Lung (tissue), 16 donors: ENCODE results near the gene SEMA6D. TPM values are rescaled to one million over a fixed set of nuclear protein-coding genes. Genes with fewer than 3 reads are reported as not detected.
A peak's percentile ranks its signal among the peaks of the same experiment; 100 is the strongest.

Experiments
- ATAC-seq: fragments of 200-7000 bp; cut with Tn5 transposase; one replicate; pipeline ENCODE4 v1.9.1; 2020; ENCODE audit warnings: moderate number of reproducible peaks; ENCODE audit not compliant: insufficient read depth, low FRiP score
- DNase-seq, 3 donors: peaks; one replicate each; pipeline ENCODE4 v3.0.0-alpha.2; 2013 to 2017
- H3K27ac ChIP-seq, 2 donors: one replicate each; pipeline ENCODE4 v1.5.1; 2013; ENCODE audit warnings: mild to moderate bottlenecking in 2 of 2, moderate library complexity in 2 of 2, control low read depth in 1 of 2, inconsistent platforms in 1 of 2, low read depth in 1 of 2, low read length in 1 of 2
- H3K27me3 ChIP-seq, 3 donors: one replicate each; pipeline ENCODE4 v1.5.1; 2013; ENCODE audit warnings: low read length in 2 of 3; ENCODE audit not compliant: control insufficient read depth in 3 of 3, insufficient read depth in 3 of 3
- H3K36me3 ChIP-seq, 4 donors: one replicate each; pipeline ENCODE4 v1.5.1; 2013; ENCODE audit warnings: low read length in 4 of 4, mild to moderate bottlenecking in 1 of 4, moderate library complexity in 1 of 4; ENCODE audit not compliant: control insufficient read depth in 4 of 4, insufficient read depth in 4 of 4
- H3K4me1 ChIP-seq, 5 donors: one replicate each; pipeline ENCODE4 v1.5.1; 2013; ENCODE audit warnings: low read length in 5 of 5, mild to moderate bottlenecking in 2 of 5, moderate library complexity in 1 of 5; ENCODE audit not compliant: control insufficient read depth in 5 of 5, insufficient read depth in 5 of 5
- H3K4me3 ChIP-seq: one replicate; pipeline ENCODE4 v1.5.1; 2013; ENCODE audit warnings: mild to moderate bottlenecking, control low read depth, moderate library complexity
- H3K9ac ChIP-seq, 2 donors: one replicate each; pipeline ENCODE4 v1.5.1; 2013; ENCODE audit warnings: low read length in 2 of 2, control low read depth in 1 of 2; ENCODE audit not compliant: insufficient read depth in 1 of 2
- H3K9me3 ChIP-seq, 4 donors: one replicate each; pipeline ENCODE4 v1.5.1; 2013; ENCODE audit warnings: low read length in 3 of 4, mild to moderate bottlenecking in 1 of 4, moderate library complexity in 1 of 4; ENCODE audit not compliant: control insufficient read depth in 4 of 4, insufficient read depth in 3 of 4
- WGBS, 2 donors: extraction: QIAGEN DNeasy Blood & Tissue Kit; methylation state at CpG; one replicate each; pipeline ENCODE4 v1.1.7; 2013; 5-methylcytosine and 5-hydroxymethylcytosine counted together
- long read RNA-seq, 5 donors: transcript quantifications; one replicate each; lab custom pipeline, GENCODE V29; 2026
- polyA plus RNA-seq, 2 donors: library from polyadenylated mRNA; stranded (reverse); fragments of 200-250 nt; gene quantifications; one replicate each; pipeline ENCODE4 v1.2.1, GENCODE V29; 2013
- total RNA-seq, 2 donors: library from RNA; depleted of rRNA in 1 of 2; stranded (reverse); fragments of >200 nt in 1 of 2; gene quantifications; one replicate each; pipeline ENCODE4 v1.2.1, GENCODE V29; 2014 to 2021
- TF ChIP-seq, protein P1 (sequence below): IDR thresholded peaks from 2 replicates; pipeline ENCODE4 v1.5.1; 2012; ENCODE audit warnings: mild to moderate bottlenecking; ENCODE audit errors: control extremely low read depth, extremely low read depth
- donor health status: control.
- donor health status: control.
- donor health status: Bipolar disorder and iron deficiency.
- donor health status: healthy.
- donor health status: DM: yes; HTN: yes; CAD: no.

SEMA6D gene, protein sequence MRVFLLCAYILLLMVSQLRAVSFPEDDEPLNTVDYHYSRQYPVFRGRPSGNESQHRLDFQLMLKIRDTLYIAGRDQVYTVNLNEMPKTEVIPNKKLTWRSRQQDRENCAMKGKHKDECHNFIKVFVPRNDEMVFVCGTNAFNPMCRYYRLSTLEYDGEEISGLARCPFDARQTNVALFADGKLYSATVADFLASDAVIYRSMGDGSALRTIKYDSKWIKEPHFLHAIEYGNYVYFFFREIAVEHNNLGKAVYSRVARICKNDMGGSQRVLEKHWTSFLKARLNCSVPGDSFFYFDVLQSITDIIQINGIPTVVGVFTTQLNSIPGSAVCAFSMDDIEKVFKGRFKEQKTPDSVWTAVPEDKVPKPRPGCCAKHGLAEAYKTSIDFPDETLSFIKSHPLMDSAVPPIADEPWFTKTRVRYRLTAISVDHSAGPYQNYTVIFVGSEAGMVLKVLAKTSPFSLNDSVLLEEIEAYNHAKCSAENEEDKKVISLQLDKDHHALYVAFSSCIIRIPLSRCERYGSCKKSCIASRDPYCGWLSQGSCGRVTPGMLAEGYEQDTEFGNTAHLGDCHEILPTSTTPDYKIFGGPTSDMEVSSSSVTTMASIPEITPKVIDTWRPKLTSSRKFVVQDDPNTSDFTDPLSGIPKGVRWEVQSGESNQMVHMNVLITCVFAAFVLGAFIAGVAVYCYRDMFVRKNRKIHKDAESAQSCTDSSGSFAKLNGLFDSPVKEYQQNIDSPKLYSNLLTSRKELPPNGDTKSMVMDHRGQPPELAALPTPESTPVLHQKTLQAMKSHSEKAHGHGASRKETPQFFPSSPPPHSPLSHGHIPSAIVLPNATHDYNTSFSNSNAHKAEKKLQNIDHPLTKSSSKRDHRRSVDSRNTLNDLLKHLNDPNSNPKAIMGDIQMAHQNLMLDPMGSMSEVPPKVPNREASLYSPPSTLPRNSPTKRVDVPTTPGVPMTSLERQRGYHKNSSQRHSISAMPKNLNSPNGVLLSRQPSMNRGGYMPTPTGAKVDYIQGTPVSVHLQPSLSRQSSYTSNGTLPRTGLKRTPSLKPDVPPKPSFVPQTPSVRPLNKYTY
- 10 to 100 TPM in 1 of 2 donors, 1 to 10 TPM in 1; 5.0 to 64.5 TPM for total RNA-seq
- 1 to 10 TPM; 2.1 to 3.0 TPM for polyA plus RNA-seq
- long read RNA-seq, donor 1, full-length matches to known transcripts: 4 of 4 reads
- long read RNA-seq, donor 1, partial matches to known transcripts: 0 of 4 reads
- long read RNA-seq, donor 1, other reads (novel, unspliced or antisense): 0 of 4 reads
- long read RNA-seq, donor 2, partial matches to known transcripts: 0 of 1 reads
- long read RNA-seq, donor 2, other reads (novel, unspliced or antisense): 0 of 1 reads
- long read RNA-seq, donor 3: 0 reads
- long read RNA-seq, donor 4, partial matches to known transcripts: 0 of 1 reads
- long read RNA-seq, donor 4, other reads (novel, unspliced or antisense): 0 of 1 reads
- long read RNA-seq, donor 5, full-length matches to known transcripts: 2 of 2 reads
- long read RNA-seq, donor 5, partial matches to known transcripts: 0 of 2 reads
- long read RNA-seq, donor 5, other reads (novel, unspliced or antisense): 0 of 2 reads

DNA sequence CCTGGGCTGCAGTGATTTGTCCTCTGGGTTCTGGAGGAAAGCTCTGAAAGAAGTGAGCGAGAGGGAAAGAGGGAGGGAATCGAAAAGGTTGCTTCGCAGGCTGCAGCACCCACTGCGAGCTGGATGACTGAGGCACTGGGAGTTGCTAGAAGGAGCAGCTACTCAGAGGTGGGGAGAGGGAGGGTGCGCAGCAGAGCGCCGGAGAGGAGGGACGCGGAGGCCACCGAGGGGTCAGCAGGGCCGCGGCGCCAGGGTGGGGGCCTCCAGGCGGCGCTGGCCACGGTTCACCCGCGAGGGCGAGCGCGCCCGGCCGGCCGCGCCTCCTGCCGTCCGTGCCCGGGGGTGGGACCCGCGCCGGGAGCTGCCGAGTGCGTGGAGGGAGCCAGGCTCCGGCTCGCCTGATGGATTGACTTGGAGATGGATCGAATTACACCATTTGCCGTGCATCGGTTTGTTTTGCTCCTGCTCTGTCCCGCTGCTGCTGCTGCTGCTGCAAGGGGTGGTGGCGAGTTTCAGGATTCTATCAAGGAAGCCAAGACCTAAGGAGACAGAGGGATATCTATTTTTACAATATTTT is at the start of gene SEMA6D:
Gene SEMA6D, plus strand, starts transcription at position 470 of the 577 bp plus-strand sequence. CDS start 42,294 bp downstream, outside the sequence.
- ATAC-seq (peak; percentile 62), DNase-seq (peak; percentile 90 to 94 (median 92))
- peaks cover 0 to 11% (median 0%) of the 10 kb centered on the region in 3 donors for H3K27me3 ChIP-seq
- peak within 1 kb of the TSS; percentile 79 for H3K4me3 ChIP-seq
- TF ChIP-seq, protein P1, sequence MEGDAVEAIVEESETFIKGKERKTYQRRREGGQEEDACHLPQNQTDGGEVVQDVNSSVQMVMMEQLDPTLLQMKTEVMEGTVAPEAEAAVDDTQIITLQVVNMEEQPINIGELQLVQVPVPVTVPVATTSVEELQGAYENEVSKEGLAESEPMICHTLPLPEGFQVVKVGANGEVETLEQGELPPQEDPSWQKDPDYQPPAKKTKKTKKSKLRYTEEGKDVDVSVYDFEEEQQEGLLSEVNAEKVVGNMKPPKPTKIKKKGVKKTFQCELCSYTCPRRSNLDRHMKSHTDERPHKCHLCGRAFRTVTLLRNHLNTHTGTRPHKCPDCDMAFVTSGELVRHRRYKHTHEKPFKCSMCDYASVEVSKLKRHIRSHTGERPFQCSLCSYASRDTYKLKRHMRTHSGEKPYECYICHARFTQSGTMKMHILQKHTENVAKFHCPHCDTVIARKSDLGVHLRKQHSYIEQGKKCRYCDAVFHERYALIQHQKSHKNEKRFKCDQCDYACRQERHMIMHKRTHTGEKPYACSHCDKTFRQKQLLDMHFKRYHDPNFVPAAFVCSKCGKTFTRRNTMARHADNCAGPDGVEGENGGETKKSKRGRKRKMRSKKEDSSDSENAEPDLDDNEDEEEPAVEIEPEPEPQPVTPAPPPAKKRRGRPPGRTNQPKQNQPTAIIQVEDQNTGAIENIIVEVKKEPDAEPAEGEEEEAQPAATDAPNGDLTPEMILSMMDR: peak; percentile 0
- H3K27ac ChIP-seq: peak within 1 kb of the TSS; percentile 88 to 89
- peak within 1 kb of the TSS; percentile 14 to 58 for H3K9ac ChIP-seq
- peaks cover 0 to 49% (median 13%) of the 10 kb centered on the region in 5 donors for H3K4me1 ChIP-seq
- H3K36me3 ChIP-seq: peaks cover 0 to under 1% (median 0%) of the 10 kb centered on the region in 4 donors
- peaks cover 0 to 2% (median 0%) of the 10 kb centered on the region in 4 donors for H3K9me3 ChIP-seq
- WGBS, 2 donors: 0 to 3% methylated on average over 35 to 40 of the region's 40 CpGs

DNA sequence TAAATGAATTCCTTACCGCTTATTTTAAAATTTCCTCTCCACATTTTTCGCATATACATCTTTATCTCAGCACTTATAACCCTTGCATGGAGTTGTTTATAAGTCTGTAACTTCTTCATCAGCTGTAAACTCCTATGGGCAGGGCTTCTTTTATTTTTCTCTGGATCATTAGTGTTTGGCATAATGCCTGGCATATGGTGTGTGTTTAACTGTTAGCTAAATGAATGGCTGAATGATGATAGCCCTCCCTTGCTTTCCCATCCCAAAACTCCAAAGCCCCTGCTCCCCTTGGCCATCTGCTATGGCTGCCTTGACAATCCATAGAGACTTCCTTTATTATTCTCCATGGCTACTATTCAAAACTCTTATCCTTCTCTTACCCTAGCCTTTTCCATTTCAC is 48.1 kb upstream of the SEMA6D start:
- Histone ChIP-seq H3K9ac (no peak overlapping the region), H3K27ac (no peak overlapping the region), H3K4me3 (no peak overlapping the region), H3K27me3 (peaks cover 0 to 2% (median 0%) of the 10 kb centered on the region in 3 donors), H3K4me1 (peaks cover 0 to 26% (median 3%) of the 10 kb centered on the region in 5 donors), H3K36me3 (no peaks in the 10 kb centered on the region), H3K9me3 (no peaks in the 10 kb centered on the region)
- TF ChIP-seq, protein P1: no peak
- DNase-seq (peak in 2 of 3 donors; percentile 52), ATAC-seq (no peak)
- WGBS, 2 donors: 76 to 86% methylated on average over 2 of the region's 2 CpGs

DNA sequence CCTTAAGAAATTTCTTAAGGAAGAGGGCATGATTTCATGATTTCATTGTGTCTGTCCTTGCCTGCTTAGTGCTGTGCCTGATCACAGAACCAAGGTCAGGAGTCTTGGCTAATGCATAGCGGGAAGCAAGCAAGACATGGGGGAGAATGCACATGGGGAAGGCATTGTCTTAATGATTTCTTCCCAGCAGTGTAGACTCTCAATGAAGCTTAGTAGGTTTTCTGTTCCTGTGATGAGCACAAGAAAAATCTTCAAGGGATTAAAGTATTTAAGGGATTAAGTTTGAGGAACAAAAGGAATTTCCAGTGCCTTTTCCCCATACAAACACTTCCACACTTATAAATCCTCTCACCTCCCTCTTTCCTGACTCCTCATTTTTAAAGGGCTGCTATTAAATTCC is 46.9 kb upstream of the SEMA6D start:
- TF ChIP-seq, protein P1: no peak
- ATAC-seq: no peak
- H3K27ac ChIP-seq: no peak overlapping the region
- H3K4me1 ChIP-seq: peaks cover 0 to 26% (median 3%) of the 10 kb centered on the region in 5 donors
- no peak overlapping the region for H3K9ac ChIP-seq
- H3K9me3 ChIP-seq: no peaks in the 10 kb centered on the region
- H3K27me3 ChIP-seq: peaks cover 0 to 2% (median 0%) of the 10 kb centered on the region in 3 donors
- H3K4me3 ChIP-seq: no peak overlapping the region
- 99 to 100% methylated on average over 1 of the region's 1 CpG for WGBS, 2 donors
- no peak for DNase-seq
- no peaks in the 10 kb centered on the region for H3K36me3 ChIP-seq
